Bronchial epithelial cell (primary cell): ENCODE results near the gene CCT2. TPM values are rescaled to one million over a fixed set of nuclear protein-coding genes. Genes with fewer than 3 reads are reported as not detected.
A peak's percentile ranks its signal among the peaks of the same experiment; 100 is the strongest.
"Not testable (repeated sequence)": the region's sequence is repeated elsewhere in the genome, so short reads cannot be mapped to it uniquely, and the experiment has no call there.

Experiments used
- DNase-seq: peaks from one replicate; pipeline ENCODE4 v3.0.0-alpha.2; 2010; ENCODE audit warnings: low read depth
- FAIRE-seq: peaks from 2 replicates; lab custom pipeline; 2011; peaks lifted over from hg19 to GRCh38; lab: Jason Lieb, UNC
- H3K27me3 ChIP-seq: 2 replicates; pipeline ENCODE4 v1.5.1; 2011; ENCODE audit warnings: low read length; ENCODE audit not compliant: control insufficient read depth, insufficient read depth
- H3K36me3 ChIP-seq: 2 replicates; pipeline ENCODE4 v1.5.1; 2011; ENCODE audit warnings: low read length; ENCODE audit not compliant: control insufficient read depth, insufficient read depth
- H3K4me3 ChIP-seq: 2 replicates; pipeline ENCODE4 v1.5.1; 2011; ENCODE audit warnings: mild to moderate bottlenecking, low read depth, low read length, control low read depth
- total RNA-seq: library from RNA; depleted of rRNA; stranded (reverse); fragments of >200 nt; gene quantifications from 2 replicates; pipeline ENCODE4 v1.2.1, GENCODE V29; 2014
- TF ChIP-seq, protein P1 (sequence below): IDR thresholded peaks from 2 replicates; pipeline ENCODE4 v1.5.1; 2011; ENCODE audit warnings: mild to moderate bottlenecking, moderate library complexity, low read length, control low read depth, inconsistent platforms; ENCODE audit not compliant: insufficient read depth, severe bottlenecking

Gene CCT2
- total RNA-seq, 1 donor from 2014 or later = 235 TPM

DNA sequence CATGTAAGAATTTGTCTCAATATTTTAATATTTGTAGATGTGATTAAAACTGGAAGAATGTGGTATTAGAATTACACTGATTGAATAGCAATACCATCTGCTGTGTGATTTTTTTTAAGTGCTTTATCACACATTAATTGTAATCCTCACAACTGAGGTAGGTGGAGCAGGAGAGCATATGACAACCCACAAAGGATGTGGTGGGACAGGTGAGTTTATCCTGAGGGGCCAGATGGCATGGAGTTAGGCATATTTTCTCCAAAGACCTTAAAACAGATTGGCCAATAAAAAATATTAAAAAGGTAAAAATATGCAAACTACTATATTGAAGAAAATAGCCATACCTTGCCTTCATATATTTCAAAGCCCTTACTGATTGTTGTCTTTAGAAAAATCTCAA is 17.7 kb downstream of the CCT2 start:
- TF ChIP-seq, protein P1, sequence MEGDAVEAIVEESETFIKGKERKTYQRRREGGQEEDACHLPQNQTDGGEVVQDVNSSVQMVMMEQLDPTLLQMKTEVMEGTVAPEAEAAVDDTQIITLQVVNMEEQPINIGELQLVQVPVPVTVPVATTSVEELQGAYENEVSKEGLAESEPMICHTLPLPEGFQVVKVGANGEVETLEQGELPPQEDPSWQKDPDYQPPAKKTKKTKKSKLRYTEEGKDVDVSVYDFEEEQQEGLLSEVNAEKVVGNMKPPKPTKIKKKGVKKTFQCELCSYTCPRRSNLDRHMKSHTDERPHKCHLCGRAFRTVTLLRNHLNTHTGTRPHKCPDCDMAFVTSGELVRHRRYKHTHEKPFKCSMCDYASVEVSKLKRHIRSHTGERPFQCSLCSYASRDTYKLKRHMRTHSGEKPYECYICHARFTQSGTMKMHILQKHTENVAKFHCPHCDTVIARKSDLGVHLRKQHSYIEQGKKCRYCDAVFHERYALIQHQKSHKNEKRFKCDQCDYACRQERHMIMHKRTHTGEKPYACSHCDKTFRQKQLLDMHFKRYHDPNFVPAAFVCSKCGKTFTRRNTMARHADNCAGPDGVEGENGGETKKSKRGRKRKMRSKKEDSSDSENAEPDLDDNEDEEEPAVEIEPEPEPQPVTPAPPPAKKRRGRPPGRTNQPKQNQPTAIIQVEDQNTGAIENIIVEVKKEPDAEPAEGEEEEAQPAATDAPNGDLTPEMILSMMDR = no peak
- FAIRE-seq = no peak
- no peak overlapping the region for H3K4me3 ChIP-seq
- peak; percentile 7 for DNase-seq
- no peaks in the 10 kb centered on the region for H3K27me3 ChIP-seq
- H3K36me3 ChIP-seq = peaks cover 9% of the 10 kb centered on the region

DNA sequence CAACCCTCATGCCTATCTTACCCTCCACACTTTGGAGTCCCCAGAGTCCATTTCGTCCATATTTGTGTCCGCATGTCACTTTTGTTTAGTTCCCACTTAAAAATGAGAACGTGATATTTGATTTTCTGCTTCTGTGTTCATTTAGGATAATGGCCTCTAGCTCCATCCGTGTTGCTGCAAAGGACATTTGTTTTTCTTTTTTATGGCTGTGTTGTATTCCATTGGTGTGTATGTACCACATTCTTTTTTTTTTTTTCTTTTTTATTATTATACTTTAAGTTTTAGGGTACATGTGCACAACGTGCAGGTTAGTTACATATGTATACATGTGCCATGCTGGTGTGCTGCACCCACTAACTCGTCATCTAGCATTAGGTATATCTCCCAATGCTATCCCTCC is 18.3 kb downstream of the CCT2 start:
- not testable (repeated sequence) for H3K27me3 ChIP-seq, H3K36me3 ChIP-seq, DNase-seq, FAIRE-seq, H3K4me3 ChIP-seq

DNA sequence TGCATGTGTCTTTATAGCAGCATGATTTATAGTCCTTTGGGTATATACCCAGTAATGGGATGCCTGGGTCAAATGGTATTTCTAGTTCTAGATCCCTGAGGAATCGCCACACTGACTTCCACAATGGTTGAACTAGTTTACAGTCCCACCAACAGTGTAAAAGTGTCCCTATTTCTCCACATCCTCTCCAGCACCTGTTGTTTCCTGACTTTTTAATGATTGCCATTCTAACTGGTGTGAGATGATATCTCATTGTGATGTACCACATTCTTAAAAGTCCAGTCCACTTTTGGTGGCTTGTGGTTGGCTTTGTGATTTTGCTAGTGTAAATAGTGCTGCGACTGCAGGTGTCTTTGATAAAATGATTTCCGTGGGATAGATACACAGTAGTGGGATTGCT is 19.0 kb downstream of the CCT2 start:
- FAIRE-seq, H3K27me3 ChIP-seq: not testable (repeated sequence)

DNA sequence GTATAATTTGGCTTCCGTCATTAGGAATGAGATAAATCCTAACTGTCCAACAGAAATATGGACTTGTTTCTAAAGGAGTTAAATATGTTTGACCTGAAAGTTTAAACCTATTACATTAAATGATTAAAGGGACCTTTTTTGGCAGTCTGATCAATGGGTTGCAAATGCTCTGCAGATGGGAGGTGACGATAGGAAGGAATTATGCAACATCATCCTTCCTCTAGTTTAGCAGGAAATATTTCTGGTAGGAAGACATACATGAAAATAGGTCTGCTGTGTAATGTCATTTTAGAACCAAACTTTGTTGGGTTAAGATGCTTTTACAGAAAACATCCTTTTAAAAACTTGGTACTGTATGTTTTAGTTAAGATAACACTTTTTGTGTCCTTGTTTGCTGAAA is 22.9 kb downstream of the CCT2 start:
- H3K4me3 ChIP-seq = no peak overlapping the region
- DNase-seq (no peak), FAIRE-seq (no peak)
- TF ChIP-seq, protein P1 = no peak
- H3K36me3 ChIP-seq = no peaks in the 10 kb centered on the region
- H3K27me3 ChIP-seq = no peaks in the 10 kb centered on the region

More for the DNA sequence above, 19.0 kb downstream of the CCT2 start:
- not testable (repeated sequence) for H3K36me3 ChIP-seq, H3K4me3 ChIP-seq, DNase-seq

DNA sequence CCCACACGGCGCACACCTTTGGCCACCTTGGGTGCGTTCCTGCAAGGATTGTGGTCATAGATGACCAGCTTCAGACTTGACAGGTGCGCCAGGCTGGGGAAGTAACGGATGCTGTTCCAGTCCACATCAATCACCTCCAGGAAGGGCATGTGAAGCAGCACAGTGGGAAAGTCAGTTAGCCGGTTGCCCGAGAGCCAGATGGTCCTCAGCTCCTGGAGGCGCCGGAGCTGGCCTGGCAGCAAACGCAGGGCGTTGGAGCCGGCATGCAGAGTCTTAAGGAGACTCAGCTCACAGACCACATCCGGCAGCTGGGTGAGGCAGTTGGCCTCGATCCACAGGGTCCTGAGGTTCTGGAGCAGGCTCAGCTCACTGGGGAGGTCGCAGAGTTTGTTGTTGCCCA is 24.9 kb downstream of the CCT2 start:
- no peak for DNase-seq
- H3K27me3 ChIP-seq = no peaks in the 10 kb centered on the region
- H3K36me3 ChIP-seq = no peaks in the 10 kb centered on the region
- TF ChIP-seq, protein P1 = no peak
- no peak overlapping the region for H3K4me3 ChIP-seq
- no peak for FAIRE-seq

DNA sequence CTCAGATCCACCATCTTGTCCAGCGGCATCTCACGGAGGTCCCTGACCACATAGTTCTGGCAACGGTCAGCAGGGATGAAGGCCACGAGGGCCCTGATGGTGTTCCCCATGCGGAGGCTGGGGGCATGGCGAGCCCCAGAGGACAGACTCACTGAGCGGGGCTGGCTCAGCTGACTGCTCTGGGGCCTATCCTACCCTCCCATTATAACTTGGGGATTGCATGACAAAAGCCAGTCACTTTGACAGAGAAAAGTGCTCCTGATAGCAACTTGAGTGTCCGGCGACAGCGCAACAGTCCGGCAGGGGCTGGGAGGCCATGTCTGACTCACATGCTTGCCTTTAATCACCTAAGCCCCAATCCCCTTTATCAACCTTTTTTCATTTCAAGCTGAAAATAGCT is 25.5 kb downstream of the CCT2 start, which contains the start of gene LRRC10:
LRRC10 (minus strand) TSS at position 179 of the 400 bp plus-strand sequence; CDS start at position 110, 69 bp downstream.
- no peak for DNase-seq
- H3K36me3 ChIP-seq = no peaks in the 10 kb centered on the region
- TF ChIP-seq, protein P1 = no peak
- H3K27me3 ChIP-seq = no peaks in the 10 kb centered on the region
- H3K4me3 ChIP-seq = no peak within 1 kb of the TSS
- peak; percentile 13 for FAIRE-seq

DNA sequence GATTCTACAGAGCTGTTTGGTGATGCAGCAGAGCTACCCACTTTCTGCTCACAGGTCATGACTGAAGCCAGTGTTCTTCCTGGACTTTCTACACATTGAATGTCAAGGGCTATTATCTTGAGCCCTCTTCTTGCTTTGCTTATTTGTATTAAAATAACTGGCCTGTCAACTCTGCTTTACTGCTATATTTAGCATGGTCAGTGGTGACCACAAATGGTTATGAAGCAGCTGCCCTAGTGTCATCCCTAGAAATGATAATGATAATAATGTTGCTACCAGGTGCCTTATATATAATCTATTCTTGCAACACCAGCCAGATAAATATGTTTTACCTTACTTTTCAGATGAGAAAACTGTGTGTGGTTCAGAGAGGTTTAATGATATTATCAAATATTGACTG is 28.1 kb downstream of the CCT2 start:
- DNase-seq = no peak
- Histone ChIP-seq H3K27me3 (no peaks in the 10 kb centered on the region), H3K4me3 (no peak overlapping the region), H3K36me3 (no peaks in the 10 kb centered on the region)
- TF ChIP-seq, protein P1 = no peak
- no peak for FAIRE-seq
